ENCODE results near the gene SPIC.
"Not testable (repeated sequence)": the region's sequence is repeated elsewhere in the genome, so short reads cannot be mapped to it uniquely, and the experiment has no call there.

SPIC gene

GRCh38 chr12:101474711-101475386, at the start of gene SPIC:
Gene SPIC (plus strand): TSS chr12:101475336. CDS start chr12:101476905, 1,569 bp downstream.
- DNase-seq: no peak

GRCh38 chr12:101430456-101430855, 44.7 kb upstream of the SPIC start:
- DNase-seq: no peak

GRCh38 chr12:101436136-101436535, 39.0 kb upstream of the SPIC start:
- DNase-seq: no peak

- no peak for DNase-seq
Measured at GRCh38 chr12:101439236-101439635, 35.9 kb upstream of the SPIC start.

GRCh38 chr12:101441461-101442224, 33.5 kb upstream of the SPIC start:
- no peak for DNase-seq

GRCh38 chr12:101455685-101456084, 19.5 kb upstream of the SPIC start:
- DNase-seq: peak; percentile 57

GRCh38 chr12:101459642-101460346, 15.3 kb upstream of the SPIC start:
- no peak for DNase-seq

DNA sequence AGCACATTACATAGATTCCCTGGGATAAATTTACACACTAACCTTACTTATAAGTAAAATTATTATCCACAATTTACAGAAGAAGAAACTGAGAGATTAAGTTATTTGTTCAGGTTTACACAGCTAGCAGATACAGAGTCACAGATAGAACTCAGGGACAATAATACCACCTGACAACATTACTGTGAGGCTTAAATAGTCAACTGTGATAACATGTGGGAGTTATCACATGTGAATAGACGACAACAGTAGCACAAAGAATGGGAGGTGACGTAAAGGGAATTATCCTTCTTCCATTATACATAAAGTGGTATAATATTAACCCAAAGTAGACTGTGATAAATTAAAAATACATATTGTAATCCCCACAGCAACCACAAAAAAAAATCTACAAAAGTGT, 6.2 kb upstream of the SPIC start:
- DNase-seq: no peak

DNA sequence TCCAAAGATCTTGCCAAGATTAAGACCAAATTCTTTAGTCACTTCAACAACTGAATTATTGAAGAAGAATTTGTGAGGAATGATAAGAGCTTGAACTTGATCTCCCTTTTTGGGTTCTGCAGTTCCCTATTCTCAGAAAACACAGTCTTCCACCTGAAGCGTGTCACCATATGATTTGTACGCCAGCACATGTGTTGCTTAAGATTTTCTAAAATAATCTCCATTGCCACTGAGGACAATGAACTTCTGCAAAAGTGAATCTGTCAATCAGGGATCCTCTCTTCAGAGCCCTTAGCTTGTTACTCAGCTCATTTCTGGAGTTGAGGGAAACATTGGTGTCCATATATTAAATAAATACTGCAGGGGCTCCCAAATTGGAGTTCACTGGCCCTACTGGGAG, 4.2 kb upstream of the SPIC start:
- DNase-seq: no peak

GRCh38 chr12:101471878-101472277, 3.3 kb upstream of the SPIC start:
- DNase-seq: not testable (repeated sequence)

DNA sequence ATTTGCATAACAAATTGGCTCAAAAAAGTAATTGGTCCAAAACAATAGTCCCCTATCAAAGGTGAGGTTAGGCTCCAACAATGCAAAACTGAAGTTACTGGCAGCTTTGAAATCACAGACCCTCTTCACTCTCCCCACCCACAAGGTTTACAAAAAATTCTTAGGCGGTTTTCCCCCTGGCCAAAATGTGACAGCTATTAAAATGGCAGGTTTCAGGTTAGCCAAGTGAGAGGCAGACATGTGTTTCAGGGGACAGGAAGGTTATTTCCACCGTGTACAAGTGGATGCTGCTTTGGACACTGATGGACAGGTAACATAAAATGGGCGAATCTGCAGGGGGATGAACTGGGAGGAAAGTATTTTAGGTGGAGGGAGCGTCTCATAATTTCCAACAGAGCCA, 888 bp upstream of the SPIC start:
- no peak for DNase-seq

DNA sequence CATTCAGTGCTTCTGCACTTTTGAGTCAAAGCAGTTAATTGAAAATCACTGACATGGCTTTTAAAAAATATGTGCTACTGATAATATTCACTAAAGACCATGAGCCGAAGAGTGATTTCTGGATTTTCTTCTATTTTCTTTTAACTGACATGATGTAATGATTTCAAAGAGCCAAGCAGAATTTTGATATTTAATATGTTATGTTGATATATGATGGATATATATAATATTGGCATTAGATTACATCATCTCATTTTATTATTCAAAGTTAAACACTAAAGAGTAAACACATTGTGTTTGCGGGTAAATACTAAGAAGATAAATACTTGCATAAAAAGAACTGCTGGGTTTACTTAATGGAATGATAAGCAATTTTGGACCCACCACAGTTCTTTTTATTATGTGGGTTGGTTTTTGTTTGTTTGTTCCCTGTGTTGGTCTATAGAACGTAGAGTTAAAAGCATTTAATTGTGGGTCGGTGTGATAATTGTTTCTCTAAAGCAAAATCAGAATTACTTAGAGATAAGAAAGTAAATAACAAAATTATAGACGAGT, 692 bp downstream of the SPIC start:
- no peak for DNase-seq

DNA sequence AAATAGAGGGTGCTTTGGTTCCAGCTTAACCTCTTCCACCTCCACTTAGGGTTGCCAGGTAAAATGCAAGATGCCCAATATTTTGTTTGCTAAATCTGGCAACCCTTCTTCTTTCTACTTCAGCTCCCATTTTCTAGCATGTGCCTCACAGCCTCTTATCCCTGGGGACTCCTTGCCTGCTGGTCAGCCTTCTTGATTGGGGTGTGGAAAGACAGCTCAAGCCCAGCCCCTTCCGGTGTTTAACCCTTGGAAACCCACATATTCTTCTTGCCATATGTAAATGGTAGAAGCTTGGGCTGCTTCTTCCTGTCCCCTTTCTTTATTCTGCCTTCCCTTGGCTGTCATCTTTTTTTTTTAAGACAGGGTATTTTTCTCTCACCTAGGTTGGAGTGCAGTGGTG, 5.7 kb downstream of the SPIC start:
- DNase-seq: no peak

DNA sequence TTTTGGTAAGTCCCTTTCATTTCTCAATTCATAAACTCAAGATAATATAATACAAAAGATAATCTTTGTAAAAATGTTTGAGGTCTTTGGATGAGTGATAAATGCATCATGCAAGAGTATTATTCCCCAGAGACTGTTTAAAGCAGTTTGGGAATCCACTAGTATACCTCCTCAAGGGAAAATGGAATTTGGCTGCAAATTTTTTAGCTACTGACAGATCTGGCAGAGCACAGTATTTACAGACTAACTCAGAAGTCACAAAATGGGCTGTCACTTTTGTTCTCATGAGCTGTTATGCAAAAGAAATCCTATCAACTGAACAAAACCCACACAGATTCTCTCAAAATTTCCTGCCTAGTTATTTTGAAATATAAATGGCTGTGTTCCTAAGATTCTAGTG, 9.9 kb downstream of the SPIC start:
- no peak for DNase-seq

DNA sequence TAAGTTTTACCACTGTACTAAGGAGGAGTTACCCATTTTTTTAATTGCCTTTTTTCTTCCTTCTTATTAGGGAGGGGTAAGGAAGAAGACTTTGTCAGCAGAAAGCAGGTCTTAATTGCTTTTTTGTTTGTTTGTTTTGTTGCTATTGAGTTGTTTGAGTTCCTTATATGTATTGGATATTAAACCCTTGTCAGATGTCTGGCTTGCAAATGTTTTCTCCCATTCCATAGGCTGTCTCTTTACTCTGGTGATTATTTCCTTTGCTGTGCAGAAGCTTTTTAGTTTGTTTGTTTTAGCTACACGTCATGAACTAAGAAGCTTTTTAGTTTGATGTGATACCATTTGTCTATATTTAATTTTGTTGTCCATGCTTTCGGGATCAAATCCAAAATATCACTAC, 13.3 kb downstream of the SPIC start:
- DNase-seq: no peak

DNA sequence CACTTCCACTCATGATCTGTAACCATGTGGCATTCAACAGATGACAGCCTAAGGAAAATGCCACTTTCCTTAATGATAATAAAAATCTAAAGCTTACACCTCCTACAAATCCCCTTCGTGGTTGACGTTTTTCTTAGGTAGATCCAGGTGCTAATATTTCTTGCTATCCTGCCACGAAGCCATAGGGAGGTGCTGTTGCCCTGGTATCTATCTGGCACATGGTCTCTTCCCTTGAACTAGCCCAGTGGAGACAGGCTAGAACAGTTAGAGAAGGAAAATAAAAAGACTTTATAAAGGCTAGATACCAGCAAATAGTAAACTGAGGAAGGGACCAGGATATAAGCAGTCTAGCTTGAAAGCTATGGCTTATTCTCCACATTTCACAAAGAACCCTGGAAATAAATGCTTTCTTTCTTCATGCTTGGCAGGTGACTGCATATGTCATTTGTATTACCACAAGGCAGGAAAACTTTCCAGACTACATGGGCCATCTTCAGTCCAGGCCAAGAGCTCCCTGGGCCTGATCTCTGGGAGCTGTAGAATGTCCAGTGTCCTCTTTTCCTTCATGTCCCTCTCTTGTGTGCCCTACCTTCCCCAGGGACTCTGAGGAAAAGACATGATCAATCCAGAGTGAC, 15.3 kb downstream of the SPIC start:
- peak; percentile 25 for DNase-seq

- DNase-seq: no peak
Measured at GRCh38 chr12:101491329-101491728, 16.2 kb downstream of the SPIC start.

DNA sequence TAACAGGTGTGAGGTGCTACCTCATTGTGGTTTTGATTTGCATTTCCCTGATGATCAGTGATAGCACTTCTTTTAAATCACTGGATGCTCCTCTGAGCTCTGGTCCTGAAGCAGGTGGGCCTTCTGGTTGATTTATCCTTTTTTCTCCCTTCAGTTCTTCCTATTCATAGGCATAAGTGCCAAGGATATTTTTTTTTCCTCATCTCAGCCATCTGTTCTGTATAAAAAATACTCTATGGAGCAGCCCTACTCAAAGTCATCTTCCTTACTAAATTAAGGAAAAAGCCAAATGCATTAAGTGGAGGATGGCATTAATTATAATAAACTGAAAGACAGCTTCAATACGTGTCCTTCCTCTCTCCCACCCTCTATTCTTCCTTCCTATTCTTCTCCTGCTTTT, 18.4 kb downstream of the SPIC start:
- DNase-seq: no peak

GRCh38 chr12:101498252-101498651, 23.1 kb downstream of the SPIC start:
- no peak for DNase-seq

DNA sequence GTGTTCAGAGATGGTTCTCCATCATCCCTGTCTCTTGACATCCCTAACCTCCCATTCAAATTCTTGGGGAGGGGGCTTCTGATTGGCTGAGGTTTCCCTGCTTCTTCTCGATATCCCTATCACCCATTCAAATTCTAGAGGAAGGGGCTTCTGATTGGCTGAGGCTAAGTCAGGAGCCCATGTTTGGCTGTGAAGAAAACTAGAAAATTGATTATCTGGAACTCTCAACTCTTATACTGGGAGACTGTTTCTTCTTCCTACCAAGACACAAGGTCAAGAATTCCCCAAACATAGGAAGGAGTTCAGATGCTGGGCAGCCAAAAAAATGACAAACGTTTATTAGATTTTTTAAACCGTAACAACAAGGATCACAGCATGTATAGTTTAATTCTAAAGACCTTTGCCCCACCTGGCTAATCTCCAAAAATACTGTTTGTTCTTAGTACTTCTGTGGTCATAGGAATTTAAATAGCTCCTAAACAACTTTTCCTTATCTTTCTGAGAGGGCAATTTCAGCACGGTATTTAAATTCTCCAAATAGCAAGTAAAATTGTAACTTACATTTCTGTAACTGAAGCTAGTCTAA, 26.4 kb downstream of the SPIC start:
- no peak for DNase-seq

GRCh38 chr12:101521136-101521535, 46.0 kb downstream of the SPIC start:
- DNase-seq: no peak

DNA sequence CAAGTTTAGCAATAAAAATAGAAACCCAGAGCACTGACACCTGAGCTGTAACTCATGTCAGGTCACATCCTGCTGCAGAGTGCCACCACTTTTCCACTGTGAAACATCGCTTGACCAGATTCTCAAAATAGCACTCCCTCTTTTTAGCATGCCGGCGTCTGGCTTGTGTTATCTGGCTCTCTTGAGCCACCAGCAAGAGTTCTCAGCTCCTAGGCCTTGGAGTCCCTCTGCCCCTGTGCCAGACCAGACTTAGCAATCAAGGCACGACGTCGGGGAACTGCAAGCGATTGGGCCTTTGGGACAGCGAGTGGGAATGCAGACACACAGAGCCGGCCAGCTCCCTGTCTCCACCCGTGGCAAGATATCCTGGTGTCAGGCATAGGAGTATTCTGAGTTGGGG, 52.5 kb downstream of the SPIC start:
- no peak for DNase-seq
